SK-N-SH (cell line): ENCODE data around the gene SIL1. TPM values are rescaled to one million over a fixed set of nuclear protein-coding genes. Genes with fewer than 3 reads are reported as not detected.

Experiments used
- CTCF ChIA-PET: fragments of 300-600, 350-600 bp; formaldehyde crosslinking; extraction: SDS; loops from one replicate; lab custom pipeline; 2021; lab: Yijun Ruan, JAX
- POLR2A ChIA-PET: fragments of 350-600 bp; sonication (Branson Sonifier 250); formaldehyde crosslinking; extraction: SDS; loops from one replicate; lab custom pipeline; 2020; ENCODE audit warnings: antibody characterized with exemption, inconsistent platforms; lab: Yijun Ruan, JAX
- DNase-seq: peaks from one replicate; pipeline ENCODE4 v3.0.0; 2012
- H2AFZ ChIP-seq: fragments of 200-600 bp; sonication (generic); 2 replicates; pipeline ENCODE4 v1.8.1; 2016; ENCODE audit warnings: antibody characterized with exemption, mild to moderate bottlenecking, low read depth
- H3F3A ChIP-seq: fragments of 200-600 bp; sonication (generic); replicated peaks from 2 replicates; pipeline ENCODE3; 2016; ENCODE audit warnings: antibody characterized with exemption, mild to moderate bottlenecking; ENCODE audit not compliant: insufficient read depth
- H3K27ac ChIP-seq, 2 experiments: fragments of 200-500 bp in 1 of 2; fragments of 200-600 bp in 1 of 2; sonication (Bioruptor generic) in 1 of 2; sonication (generic), shearing (Covaris generic) in 1 of 2; 2 replicates each; pipeline versions ENCODE4 v1.5.1 to v1.6.1; 2014 to 2016; ENCODE audit warnings: low read depth in 2 of 2, inconsistent platforms in 1 of 2, low read length in 1 of 2, mild to moderate bottlenecking in 1 of 2, mixed read lengths in 1 of 2
- H3K27me3 ChIP-seq: fragments of 200-600 bp; sonication (generic), shearing (Covaris generic); 2 replicates; pipeline ENCODE4 v1.6.1; 2016; ENCODE audit warnings: mixed run types; ENCODE audit not compliant: insufficient read depth
- H3K36me3 ChIP-seq, 2 experiments: fragments of 200-500 bp in 1 of 2; fragments of 200-600 bp in 1 of 2; sonication (Bioruptor generic) in 1 of 2; sonication (generic) in 1 of 2; replicated peaks in 1 of 2; 2 replicates each; pipeline versions ENCODE3 to v1.5.1; 2014 to 2016; ENCODE audit warnings: low read length in 1 of 2, mild to moderate bottlenecking in 1 of 2; ENCODE audit not compliant: insufficient read depth in 2 of 2, control insufficient read depth in 1 of 2
- H3K4me1 ChIP-seq, 2 experiments: fragments of 200-500 bp in 1 of 2; fragments of 200-600 bp in 1 of 2; sonication (Bioruptor generic) in 1 of 2; sonication (generic), shearing (Covaris generic) in 1 of 2; 2 replicates each; pipeline versions ENCODE4 v1.5.1 to v1.6.1; 2014 to 2016; ENCODE audit warnings: low read depth in 1 of 2, low read length in 1 of 2, mixed run types in 1 of 2; ENCODE audit not compliant: insufficient read depth in 2 of 2, control insufficient read depth in 1 of 2
- H3K4me2 ChIP-seq: fragments of 200-600 bp; sonication (generic), shearing (Covaris generic); 2 replicates; pipeline ENCODE4 v1.6.1; 2017; ENCODE audit warnings: mixed run types
- H3K4me3 ChIP-seq, 2 experiments: fragments of 200-500 bp in 1 of 2; fragments of 200-600 bp in 1 of 2; sonication (Bioruptor generic) in 1 of 2; sonication (generic), shearing (Covaris generic) in 1 of 2; 2 replicates each; pipeline versions ENCODE4 v1.5.1 to v1.8.1; 2014 to 2016; ENCODE audit warnings: low read depth in 2 of 2, inconsistent platforms in 1 of 2, low read length in 1 of 2, mild to moderate bottlenecking in 1 of 2, mixed read lengths in 1 of 2, moderate library complexity in 1 of 2
- H3K79me2 ChIP-seq: fragments of 200-600 bp; sonication (generic); 2 replicates; pipeline ENCODE4 v1.8.1; 2017; ENCODE audit warnings: mild to moderate bottlenecking; ENCODE audit not compliant: insufficient read depth
- H3K9ac ChIP-seq: fragments of 200-600 bp; sonication (generic); 2 replicates; pipeline ENCODE4 v1.6.1; 2017; ENCODE audit warnings: mixed run types
- H3K9me2 ChIP-seq: fragments of 200-600 bp; sonication (generic); 2 replicates; pipeline ENCODE4 v1.6.1; 2017; ENCODE audit warnings: mixed run types
- H3K9me3 ChIP-seq: fragments of 200-600 bp; sonication (generic); 2 replicates; pipeline ENCODE4 v1.6.1; 2017; ENCODE audit warnings: mixed run types, mild to moderate bottlenecking, moderate library complexity
- H4K20me1 ChIP-seq: fragments of 200-600 bp; sonication (generic); 2 replicates; pipeline ENCODE4 v1.6.1; 2017; ENCODE audit warnings: mild to moderate bottlenecking, mixed run types; ENCODE audit not compliant: insufficient read depth
- CTCF ChIP-seq: fragments of 200-600 bp; sonication (generic); IDR thresholded peaks from 2 replicates; pipeline ENCODE4 v1.6.1; 2017; ENCODE audit warnings: antibody characterized with exemption, mild to moderate bottlenecking, moderate library complexity
- EP300 ChIP-seq, 2 experiments: IDR thresholded peaks; 2 replicates each; pipeline versions ENCODE4 v1.4.0 to v1.6.1; 2012; ENCODE audit warnings: borderline replicate concordance in 1 of 2, low read depth in 1 of 2, low read length in 1 of 2
- EZH2phosphoT487 ChIP-seq: fragments of 200-600 bp; sonication (generic); IDR thresholded peaks from 2 replicates; pipeline ENCODE4 v1.6.1; 2017; ENCODE audit warnings: low read depth, mixed run types, mild to moderate bottlenecking, antibody characterized with exemption, moderate library complexity, borderline replicate concordance
- FOXM1 ChIP-seq: IDR thresholded peaks from 2 replicates; pipeline ENCODE4 v1.4.0; 2012; ENCODE audit warnings: low read depth, mild to moderate bottlenecking
- GATA2 ChIP-seq: sonication (generic); formaldehyde crosslinking; IDR thresholded peaks from 2 replicates; pipeline ENCODE4 v1.5.0; 2020; ENCODE audit warnings: mild to moderate bottlenecking, missing genetic modification reagents
- IRF3 ChIP-seq: fragments of 150-350 bp; IDR thresholded peaks from 2 replicates; pipeline ENCODE4 v1.6.1; 2016; ENCODE audit warnings: mild to moderate bottlenecking, low read depth, low read length
- JUND ChIP-seq: IDR thresholded peaks from 2 replicates; pipeline ENCODE4 v1.4.0; 2012
- MAX ChIP-seq: IDR thresholded peaks from 2 replicates; pipeline ENCODE4 v1.4.0; 2012; ENCODE audit warnings: low read depth
- NFIC ChIP-seq: IDR thresholded peaks from 2 replicates; pipeline ENCODE4 v1.4.0; 2012; ENCODE audit warnings: borderline replicate concordance
- NRF1 ChIP-seq: IDR thresholded peaks from 2 replicates; pipeline ENCODE4 v1.6.1; 2012; ENCODE audit warnings: low read depth, mild to moderate bottlenecking, low read length
- RAD21 ChIP-seq: IDR thresholded peaks from 2 replicates; pipeline ENCODE4 v1.6.1; 2012; ENCODE audit warnings: mild to moderate bottlenecking, low read length
- SIN3A ChIP-seq: IDR thresholded peaks from 2 replicates; pipeline ENCODE4 v1.6.1; 2012; ENCODE audit warnings: low read depth, mild to moderate bottlenecking, low read length, moderate library complexity, borderline replicate concordance
- SMC3 ChIP-seq: IDR thresholded peaks from 2 replicates; pipeline ENCODE4 v1.6.1; 2012; ENCODE audit warnings: low read depth, low read length, improper control_type of control experiment
- TEAD4 ChIP-seq: IDR thresholded peaks from 2 replicates; pipeline ENCODE4 v1.4.0; 2012; ENCODE audit warnings: mild to moderate bottlenecking, borderline replicate concordance; ENCODE audit not compliant: insufficient read depth
- YY1 ChIP-seq: IDR thresholded peaks from 2 replicates; pipeline ENCODE4 v1.4.0; 2012; ENCODE audit warnings: low read depth, mild to moderate bottlenecking
- WGBS: methylation state at CpG from one replicate; pipeline ENCODE4 v1.1.6; 2017; ENCODE audit warnings: low lambda C conversion rate; 5-methylcytosine and 5-hydroxymethylcytosine counted together
- polyA plus RNA-seq, 3 experiments: library from polyadenylated mRNA; depleted of rRNA; stranded (reverse); fragments of >200 nt; gene quantifications; 2 replicates each; pipeline ENCODE4 v1.2.3, GENCODE V29; 2012
- TF ChIP-seq, protein P1 (sequence below): IDR thresholded peaks from 2 replicates; pipeline ENCODE4; 2012

Gene SIL1
- polyA plus RNA-seq, 1 of the 3 experiments (the other 2 are of a cell fraction) = 25.9 TPM

DNA sequence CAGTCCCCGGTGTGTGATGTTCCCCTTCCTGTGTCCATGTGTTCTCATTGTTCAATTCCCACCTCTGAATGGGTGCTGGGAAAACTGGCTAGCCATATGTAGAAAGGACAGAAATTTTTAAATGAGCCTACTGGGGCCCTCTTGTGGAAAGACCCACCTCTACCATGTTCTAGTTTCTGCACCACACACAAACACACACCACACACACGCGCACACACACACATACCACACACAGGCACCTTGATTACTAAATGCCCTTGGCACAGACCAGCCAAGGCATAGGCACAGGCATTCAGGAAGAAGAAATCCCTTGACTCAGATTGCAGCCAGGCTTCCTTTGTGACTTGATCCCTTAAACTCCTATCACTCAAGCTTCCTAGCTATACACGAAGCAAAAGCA lies 60.5 kb downstream of the SIL1 start:
- Histone ChIP-seq H3F3A (no peaks in the 10 kb centered on the region), H3K4me3 (no peak overlapping the region; a peak in 1 of 4 replicates), H2AFZ (no peak overlapping the region), H3K27ac (no peak overlapping the region), H3K79me2 (peaks cover 3% of the 10 kb centered on the region; the same call in 1 of the 2 replicates), H4K20me1 (no peaks in the 10 kb centered on the region), H3K4me1 (peaks cover 7 to 20% of the 10 kb centered on the region in 2 experiments; a peak in 2 of 4 replicates), H3K36me3 (no peaks in the 10 kb centered on the region), H3K27me3 (no peaks in the 10 kb centered on the region), H3K4me2 (no peak overlapping the region), H3K9me2 (no peaks in the 10 kb centered on the region), H3K9ac (no peak overlapping the region), H3K9me3 (no peaks in the 10 kb centered on the region)
- peak; percentile 47 for DNase-seq
- WGBS = 69% methylated on average over 4 of the region's 4 CpGs
- POLR2A ChIA-PET = no interaction called here
- no peak for TF ChIP-seq FOXM1
- no peak for TF ChIP-seq GATA2 (CRISPR knock-in tag)
- TF ChIP-seq IRF3 = no peak
- TF ChIP-seq RAD21 = peak; percentile 68
- TF ChIP-seq CTCF = peak; percentile 48
- TF ChIP-seq NRF1 = no peak
- TF ChIP-seq, protein P1, sequence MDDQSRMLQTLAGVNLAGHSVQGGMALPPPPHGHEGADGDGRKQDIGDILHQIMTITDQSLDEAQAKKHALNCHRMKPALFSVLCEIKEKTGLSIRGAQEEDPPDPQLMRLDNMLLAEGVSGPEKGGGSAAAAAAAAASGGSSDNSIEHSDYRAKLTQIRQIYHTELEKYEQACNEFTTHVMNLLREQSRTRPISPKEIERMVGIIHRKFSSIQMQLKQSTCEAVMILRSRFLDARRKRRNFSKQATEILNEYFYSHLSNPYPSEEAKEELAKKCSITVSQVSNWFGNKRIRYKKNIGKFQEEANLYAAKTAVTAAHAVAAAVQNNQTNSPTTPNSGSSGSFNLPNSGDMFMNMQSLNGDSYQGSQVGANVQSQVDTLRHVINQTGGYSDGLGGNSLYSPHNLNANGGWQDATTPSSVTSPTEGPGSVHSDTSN = no peak
- no peak for TF ChIP-seq NFIC
- no peak for TF ChIP-seq JUND
- TF ChIP-seq SMC3 = peak; percentile 53; the same call in 1 of the 2 replicates
- TF ChIP-seq EZH2phosphoT487 = no peak
- TF ChIP-seq MAX = no peak
- CTCF ChIA-PET = interaction anchor here (0.6 to 1.7 kb wide), 7 partner anchors 12 to 313 kb away, joined by 3 to 4 read pairs (median 3); no protein-coding TSS in a partner anchor

DNA sequence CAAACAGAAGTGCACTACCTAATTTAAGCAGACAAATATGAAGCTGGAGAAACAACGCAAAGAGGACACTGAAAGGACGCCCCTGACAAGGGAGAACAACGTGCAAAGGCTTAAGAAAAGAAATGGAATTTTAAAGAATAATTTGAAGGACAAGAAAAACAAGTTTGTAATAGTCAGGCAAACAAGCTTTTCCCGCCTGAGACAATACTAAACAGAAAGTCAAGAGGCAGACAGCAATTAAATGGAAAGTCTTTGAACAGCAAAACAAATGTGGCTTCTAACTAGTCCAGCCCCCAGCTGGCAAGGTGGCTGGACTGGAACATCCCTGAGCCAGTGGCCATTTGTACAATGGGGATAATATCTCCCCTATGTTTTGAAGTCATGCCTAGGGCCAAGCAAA lies 63.3 kb downstream of the SIL1 start:
- H4K20me1 ChIP-seq = no peaks in the 10 kb centered on the region
- peaks cover 7 to 24% of the 10 kb centered on the region in 2 experiments; a peak in 2 of 4 replicates for H3K4me1 ChIP-seq
- H3K79me2 ChIP-seq = peaks cover 3% of the 10 kb centered on the region; the same call in 1 of the 2 replicates
- no peaks in the 10 kb centered on the region for H3K36me3 ChIP-seq
- H3K9me3 ChIP-seq = no peaks in the 10 kb centered on the region
- no peaks in the 10 kb centered on the region for H3K9me2 ChIP-seq
- CTCF ChIA-PET = interaction anchor here (0.9 to 1.5 kb wide), 2 partner anchors 12 to 185 kb away, joined by 4 to 5 read pairs; no protein-coding TSS in a partner anchor
- DNase-seq = no peak
- no peak overlapping the region for H3K27ac ChIP-seq
- no peaks in the 10 kb centered on the region for H3F3A ChIP-seq
- H3K4me2 ChIP-seq = no peak overlapping the region
- no peak overlapping the region for H3K9ac ChIP-seq
- no peaks in the 10 kb centered on the region for H3K27me3 ChIP-seq
- POLR2A ChIA-PET = interaction anchor here (0.7 kb wide), 1 partner anchor 163 kb away, joined by 5 read pairs; no protein-coding TSS in a partner anchor
- H3K4me3 ChIP-seq = no peak overlapping the region
- TF ChIP-seq SIN3A (no peak), EP300 (IDR thresholded peaks at IDR 0.05; ENCODE audit: borderline replicate concordance in 1 of 2, low read depth in 1 of 2, low read length in 1 of 2) (no peak), FOXM1 (no peak), YY1 (no peak), TEAD4 (no peak)
- H2AFZ ChIP-seq = no peak overlapping the region
- WGBS = 89% methylated on average over 4 of the region's 4 CpGs
